CD4-positive, alpha-beta T cell treated with Interleukin-4 for 1 hour (primary cell): ENCODE data around the gene GLI3.
A peak's percentile ranks its signal among the peaks of the same experiment; 100 is the strongest.

ENCODE experiments used
- DNase-seq, 2 donors: peaks; one replicate each; pipeline ENCODE4 v3.0.0-alpha.2; 2020 to 2022

GLI3 gene

DNA sequence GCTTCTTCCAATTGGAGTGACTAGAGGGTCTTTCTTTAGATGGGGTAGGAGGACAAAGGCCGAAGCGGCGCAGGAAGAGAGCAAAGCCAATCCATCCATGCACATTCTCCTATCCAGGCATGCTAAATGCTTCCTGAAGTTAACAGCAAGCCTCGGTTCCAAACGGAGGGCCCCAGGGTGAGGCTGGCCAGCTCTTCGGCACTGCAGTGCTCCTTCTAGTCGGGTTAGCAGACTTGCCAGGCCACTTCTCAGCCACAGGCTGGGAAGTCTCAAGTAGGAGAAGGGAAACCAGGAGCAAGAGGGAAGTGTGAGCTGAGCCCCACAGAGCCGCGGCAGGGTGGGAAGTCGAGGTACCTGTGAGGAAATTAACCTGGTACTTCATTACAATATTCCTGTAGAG, 280.3 kb downstream of the GLI3 start:
- DNase-seq, result no peak

DNA sequence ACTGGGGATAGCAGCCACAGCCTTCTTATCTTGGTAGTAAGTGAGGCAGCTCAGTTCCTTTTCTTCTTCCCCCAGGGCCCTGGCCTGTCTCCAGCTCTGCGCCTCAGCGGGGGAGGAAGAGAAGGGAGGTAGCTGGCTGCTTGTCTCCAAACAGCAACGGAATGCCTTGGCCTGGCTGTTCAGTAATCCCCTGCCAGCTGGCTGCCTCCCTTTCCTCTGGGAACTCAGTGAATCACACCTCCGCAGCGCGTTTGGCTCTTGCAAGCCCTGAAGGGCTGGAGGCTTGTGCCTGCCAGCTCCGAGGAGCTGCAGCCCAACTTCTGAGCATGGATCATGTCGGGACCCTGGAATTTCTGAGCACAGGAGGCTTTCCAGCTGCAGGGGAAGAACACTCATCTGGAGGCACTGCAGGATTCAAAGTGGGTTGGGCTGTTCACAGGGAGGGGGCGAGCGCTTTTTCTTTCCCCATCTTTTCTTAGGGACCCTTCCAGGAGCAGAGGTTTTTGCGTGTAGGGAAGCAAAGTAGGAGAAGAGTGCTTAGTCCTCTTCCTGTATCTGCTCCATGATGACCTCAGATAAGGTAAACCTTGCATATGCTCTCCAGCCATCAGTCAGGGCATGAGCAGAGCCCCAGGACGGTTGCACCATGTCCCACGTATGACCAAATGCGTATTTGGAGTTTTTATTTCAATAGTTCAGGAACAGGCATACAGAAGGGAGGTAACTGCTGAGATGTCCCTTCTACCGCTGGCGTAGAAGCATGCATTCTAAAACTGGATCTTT, 280.9 kb downstream of the GLI3 start:
- no peak for DNase-seq

DNA sequence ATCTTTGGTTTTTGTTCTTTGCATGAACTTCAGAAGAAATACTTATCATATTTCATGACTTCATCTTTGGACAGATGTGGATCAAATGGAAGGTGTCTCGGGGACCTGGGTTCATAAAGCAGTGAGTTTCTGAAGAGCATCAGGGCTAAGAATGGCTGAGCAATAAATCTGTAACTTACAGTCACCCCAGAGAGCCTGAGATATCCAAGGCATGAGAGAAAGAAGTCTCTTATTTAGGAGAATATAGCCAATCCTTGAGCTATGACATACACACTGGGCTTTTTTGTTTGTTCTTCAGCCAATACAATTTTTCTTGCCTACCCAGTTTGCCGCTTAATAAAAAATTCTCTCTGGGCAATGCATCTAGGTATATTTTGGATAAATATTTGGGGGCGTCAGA, 281.6 kb downstream of the GLI3 start:
- no peak for DNase-seq

DNA sequence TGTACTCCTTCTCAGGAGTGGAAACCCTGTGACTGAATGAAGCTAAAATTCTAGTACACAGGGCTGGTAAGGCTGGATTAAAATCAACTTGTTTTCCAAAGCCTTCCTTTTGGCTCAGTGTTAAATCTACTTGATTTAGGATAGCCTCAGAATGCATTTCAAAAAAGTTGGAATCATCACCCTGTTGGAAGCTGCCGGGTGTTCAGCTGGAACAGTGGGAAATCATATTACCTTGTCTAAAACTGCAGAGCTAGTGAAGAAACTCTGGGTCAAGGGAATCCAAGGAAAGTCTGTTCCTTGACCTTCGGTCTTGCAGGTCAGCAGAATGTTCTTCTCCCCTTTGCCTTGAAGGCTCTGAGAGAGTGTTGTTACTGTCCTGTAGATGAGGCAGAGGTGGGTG, 282.0 kb downstream of the GLI3 start:
- no peak for DNase-seq

DNA sequence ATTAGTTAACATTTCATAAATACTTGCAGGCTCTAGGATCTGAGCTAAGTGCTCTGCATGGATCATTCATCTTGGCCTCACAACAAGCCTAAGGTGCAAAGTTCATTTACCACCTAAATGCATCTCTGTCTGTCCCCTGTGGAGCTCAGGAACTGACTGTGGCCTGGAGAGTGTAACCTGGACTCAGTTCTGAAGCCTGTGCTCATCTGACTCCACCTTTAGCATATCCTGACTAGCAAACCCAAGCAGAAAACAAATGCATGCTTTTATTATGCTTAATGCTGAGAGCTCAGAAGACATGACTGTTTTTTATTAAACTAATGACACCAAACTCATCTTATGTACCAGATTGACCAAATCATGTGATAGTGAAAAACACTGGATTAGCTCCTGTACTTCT, 288.5 kb downstream of the GLI3 start:
- DNase-seq, result no peak

DNA sequence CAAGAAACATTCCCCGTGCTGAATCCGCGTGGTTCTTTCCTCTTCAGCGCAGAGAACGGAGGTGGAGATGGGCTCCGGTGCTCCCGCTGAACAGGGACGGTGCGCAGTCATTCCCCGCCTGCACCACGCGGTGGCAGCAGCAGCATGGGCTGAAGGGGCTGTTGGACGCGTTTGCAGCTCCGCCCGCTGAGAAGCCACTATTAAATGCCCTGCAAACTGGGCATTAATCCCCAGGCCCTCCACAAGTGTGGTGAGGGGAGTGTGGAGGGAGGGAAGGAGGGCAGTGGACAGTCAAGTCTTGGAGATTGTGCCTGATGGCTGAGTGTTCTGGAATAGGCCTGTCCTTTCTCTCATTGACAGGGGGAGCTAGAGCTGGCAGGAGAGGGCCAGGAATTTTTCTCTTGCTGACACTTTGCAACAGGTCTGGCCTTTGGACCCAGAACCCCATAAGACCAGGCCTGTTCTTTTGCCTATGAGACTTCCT, 293.9 kb downstream of the GLI3 start:
- peak; percentile 56 to 75 for DNase-seq

DNA sequence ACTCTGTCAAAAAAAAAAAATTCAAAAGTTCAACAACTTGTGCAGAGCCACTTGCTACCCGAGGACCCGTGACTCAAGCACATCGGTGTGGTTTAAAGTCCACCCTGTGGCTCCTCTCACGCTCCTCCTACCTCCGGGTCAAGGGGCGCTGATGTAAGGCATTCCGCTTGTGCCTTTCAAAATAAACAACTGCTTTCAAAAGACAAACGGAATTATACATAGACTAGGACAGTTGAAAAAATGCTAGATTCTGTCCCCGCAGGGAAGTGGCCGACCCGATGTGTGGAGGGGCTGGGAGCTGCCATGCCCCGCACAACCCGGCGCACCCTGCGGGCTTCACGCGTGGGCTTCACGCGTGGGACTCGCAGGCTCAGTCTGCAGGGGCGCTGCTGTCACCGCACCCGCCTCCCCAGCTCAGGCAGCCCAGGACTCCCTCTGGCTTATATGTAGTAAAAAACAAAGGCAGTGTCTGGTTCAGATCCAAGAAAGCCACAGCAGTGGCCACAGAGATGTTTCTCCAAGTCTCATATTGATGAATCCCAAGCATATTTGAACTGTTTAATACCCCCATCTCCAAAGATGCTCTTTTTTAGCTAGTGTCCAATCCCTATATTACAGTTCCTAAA, 294.4 kb downstream of the GLI3 start:
- DNase-seq, result no peak

DNA sequence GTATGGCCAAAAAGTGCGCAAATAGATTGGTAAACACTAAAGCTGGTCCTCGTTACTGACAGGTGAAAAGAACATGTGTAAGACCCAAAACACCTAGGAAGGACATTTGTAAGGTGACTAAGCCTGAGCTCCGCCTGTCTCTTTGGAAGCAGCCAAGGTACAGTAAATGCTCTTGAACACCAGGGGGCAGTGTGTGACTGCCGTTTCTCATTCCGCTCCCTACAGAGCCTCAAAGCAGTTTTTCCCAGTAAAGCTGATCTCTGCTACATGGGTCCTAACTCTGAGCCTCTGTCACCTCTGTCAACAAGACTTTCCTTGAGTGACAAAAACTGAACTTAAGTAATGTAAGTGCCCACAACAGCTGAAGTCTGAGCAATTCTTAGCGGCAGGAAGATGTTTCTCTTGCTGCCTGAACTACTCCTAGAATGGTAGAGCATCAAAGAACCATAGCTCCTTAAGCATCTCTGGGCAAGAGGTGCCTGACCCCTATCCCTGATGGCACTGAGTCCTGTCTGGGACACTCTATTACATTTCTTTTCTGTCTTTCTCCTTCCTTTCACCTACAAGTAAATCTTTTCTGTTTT, 296.2 kb downstream of the GLI3 start:
- peak; percentile 56 to 57 for DNase-seq

DNA sequence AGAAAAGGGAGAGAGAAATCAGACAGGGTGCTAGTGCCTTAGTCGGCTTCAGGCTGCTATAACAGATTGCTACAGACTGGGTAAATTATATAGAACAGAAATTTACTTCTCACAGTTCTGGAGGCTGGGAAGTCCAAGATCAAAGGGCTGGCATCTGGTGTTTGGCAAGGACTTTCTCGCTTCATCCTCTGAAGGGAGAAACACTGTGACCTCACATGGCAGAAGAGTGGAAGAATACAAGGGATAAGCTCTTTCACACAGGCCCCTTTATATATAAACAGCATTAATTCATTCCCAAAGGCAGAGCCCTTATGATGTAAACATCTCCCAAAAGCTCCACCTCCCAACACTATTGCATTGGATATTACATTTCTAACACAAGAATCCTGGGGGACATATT, 298.6 kb downstream of the GLI3 start:
- no peak for DNase-seq

DNA sequence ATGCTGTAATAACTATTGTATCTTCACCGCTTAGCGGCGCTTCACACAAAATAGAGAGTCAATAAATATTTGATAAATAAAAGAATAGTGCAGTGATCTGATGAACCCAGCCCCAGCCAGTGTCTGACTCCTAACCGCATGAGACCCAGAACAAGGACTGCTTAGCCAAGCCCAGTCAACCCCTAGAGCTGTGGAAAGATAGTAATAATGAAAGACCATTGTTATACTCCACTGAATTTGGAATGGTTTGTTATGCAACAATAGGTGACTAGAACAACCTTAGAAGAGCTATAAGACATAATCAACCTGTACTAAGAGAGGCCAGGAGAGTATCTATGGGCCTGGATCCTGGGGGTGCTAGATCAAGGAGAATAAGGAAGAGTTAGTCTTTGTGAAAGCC, 303.6 kb downstream of the GLI3 start:
- DNase-seq, result no peak

DNA sequence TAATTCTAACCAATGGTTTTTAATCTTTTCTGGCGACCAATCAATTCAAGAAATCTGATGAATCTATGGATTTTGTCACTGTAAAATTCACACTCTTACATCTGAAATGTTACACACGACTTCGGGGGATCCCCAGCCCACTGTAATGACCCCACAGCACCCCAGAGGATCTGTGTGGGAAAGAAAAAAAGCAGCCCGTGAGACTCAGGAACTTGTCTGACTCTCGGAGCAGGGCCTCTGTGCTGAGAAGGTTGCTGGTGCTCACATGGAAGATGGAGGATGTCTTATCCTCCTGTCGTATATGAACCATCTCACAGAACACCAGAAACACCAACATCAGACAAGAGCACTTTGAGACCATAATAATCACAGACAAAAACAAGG, 305.8 kb downstream of the GLI3 start:
- DNase-seq, result no peak

DNA sequence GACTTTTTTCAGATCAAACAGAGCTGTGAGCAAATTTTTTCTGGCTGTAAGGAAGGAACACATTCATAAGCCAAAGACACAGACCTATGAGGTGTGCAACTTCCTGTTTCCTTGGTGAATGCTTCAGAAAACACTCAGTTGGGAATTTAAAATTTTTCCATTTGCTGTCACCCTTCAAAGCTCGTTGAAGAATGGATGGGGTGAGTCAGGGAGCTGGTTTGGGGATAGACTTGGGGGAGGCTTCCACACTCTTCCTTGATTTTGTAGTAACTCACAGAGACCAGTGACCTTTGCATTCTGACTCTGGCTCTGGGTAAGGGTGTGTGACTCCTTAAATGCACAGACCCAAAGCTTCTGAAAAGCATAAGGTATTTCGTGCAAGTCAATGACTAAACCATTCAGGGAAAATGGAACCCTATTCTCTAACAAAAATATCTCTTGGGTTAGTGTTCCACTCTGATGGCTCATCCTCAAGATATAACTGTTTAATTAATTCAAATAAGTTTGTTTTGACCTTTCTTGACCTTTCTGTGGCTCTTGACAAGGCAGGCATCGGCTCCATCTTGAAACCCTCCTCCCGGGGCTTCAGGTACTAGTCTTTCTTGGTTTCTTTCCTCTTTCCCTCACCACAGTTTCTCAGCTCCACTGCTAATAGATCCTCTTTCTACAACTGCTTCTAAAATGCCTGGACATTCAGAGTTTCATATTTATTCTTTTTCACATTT, 306.3 kb downstream of the GLI3 start:
- no peak for DNase-seq

DNA sequence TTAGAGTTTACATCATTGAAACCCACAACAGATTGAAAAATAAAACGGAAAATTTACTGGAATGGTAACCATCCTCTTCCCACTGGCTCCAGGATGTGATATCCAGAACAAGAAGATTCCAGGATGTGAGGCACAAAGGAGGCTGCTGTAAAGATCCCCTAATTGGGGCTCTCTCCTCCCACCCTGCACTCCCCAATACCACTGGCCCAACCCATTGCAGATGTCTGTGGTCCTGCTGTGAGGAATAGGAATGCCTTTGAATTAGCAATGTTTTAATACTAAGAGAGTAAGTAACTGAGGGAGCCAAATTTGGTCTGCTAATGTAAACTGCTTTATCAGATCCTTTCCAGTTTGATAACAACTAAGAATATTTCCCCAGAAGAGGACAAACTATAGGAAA, 308.2 kb downstream of the GLI3 start:
- no peak for DNase-seq

DNA sequence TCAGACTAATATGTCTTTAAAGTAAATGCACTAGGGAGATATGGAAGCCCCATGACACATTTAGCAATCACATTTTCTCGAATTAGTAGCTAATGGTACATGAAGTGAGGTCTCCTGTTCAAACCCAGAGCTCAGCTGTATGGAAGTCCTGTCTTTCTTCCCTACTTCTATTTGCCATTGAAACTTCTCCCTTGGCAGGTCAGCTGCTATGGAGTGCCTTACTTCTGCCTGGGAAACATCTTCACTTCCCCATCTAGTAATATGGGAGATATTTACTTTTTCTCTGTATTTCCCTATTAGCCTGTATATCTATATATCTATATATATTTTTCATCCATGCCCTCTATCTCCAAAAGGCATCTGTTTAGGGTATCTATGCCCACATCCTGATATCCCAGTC, 308.8 kb downstream of the GLI3 start:
- DNase-seq, result no peak

DNA sequence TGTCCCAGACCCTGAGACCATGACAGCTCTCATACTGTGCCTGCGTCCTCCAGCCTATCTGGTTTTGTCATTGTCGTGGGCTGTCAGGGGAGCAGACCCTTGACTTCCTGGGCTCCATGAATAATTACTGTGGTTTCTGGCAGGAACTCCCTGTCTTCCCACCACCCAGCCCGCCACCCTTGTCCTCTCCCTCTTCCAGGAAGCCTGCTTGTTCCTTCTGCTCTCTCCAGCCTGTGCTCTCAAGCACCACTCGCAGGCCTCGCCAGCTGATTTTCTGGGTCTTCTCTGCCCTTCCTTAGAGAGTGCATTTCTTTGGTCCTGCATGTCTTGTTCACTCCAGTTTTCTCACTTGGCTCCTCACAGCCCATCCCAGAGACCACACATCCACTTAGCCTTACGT, 309.6 kb downstream of the GLI3 start:
- DNase-seq, result no peak

DNA sequence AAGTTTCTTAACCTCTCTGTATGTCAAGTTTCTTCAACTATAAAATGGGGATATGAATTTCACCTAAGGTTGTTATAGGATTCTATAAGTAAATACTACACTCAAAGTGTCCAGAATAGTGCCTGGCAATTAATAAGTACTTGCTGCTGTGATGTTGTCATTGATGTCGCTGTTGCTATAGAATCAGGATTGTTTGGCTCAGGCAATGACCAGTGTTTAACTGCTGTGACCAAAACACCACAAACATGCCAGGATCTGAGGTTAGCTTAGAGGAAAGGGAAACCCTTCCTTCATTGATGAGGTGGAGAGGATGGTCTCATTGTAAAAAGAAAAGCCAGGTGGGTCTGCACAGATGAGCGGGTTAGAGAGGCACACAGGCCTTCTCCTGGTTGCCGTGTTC, 311.1 kb downstream of the GLI3 start:
- no peak for DNase-seq

DNA sequence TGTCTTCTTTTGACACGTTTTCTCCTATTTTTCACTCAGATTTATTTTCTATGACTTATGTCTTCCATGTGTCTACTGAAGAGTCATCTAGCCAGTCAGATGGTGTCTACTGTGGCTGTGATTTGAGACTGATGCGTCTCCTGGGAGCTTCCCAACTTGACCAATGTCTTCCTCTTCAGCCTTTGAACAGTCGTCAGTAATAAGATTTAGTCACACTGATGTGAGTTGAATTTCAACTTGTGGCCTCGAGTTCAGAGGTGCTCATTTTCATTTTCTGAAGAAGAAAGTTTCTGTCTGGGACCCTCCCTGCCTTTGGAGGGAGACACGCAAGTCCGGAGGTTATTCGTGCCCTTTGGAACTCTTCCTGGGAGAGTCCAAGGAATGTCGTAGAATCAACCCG, 312.2 kb downstream of the GLI3 start:
- DNase-seq, result no peak

DNA sequence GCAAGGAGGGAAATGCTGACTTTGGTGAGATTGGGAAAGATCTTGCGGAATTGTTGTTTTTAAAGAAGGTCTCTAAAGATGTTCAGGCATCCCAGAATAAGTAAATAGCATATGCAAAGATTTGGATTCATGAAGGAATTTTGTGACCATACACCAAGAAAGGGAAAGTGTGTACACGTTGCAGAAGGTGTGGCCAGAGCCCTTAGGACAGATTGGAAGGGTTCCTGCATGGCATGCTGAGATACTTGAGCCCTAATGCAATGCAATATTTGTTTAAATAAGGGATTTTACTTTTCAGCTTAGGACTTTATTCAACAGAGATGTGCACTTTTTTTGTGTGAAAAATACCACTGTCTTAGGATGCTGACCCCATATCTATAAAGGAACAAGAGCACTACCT, 314.6 kb downstream of the GLI3 start:
- DNase-seq, result no peak

DNA sequence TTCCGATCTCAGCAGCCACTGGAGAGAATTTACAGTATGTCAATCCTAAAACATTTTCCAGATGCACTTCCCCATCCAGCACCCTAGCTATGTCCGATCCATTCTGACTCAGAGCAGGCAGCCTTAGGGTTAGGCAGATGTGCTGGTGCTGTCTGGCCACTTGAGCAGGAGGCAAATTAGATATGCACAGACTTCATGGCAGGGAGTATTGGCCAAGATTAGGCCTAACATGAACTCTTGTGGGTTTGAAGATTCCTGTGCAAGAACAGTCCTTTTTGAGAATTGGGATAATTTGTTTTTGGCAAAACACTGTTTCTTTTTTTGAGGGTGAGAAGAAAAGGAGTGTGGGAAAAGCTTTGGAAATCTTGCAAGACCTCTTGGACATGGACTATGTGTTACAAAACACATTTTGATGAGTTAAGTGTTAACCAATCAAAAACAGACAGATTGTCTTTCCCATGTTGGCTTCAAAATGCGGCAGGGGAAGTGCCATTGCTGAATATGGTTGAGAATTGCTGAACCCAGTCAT, 315.5 kb downstream of the GLI3 start:
- no peak for DNase-seq

DNA sequence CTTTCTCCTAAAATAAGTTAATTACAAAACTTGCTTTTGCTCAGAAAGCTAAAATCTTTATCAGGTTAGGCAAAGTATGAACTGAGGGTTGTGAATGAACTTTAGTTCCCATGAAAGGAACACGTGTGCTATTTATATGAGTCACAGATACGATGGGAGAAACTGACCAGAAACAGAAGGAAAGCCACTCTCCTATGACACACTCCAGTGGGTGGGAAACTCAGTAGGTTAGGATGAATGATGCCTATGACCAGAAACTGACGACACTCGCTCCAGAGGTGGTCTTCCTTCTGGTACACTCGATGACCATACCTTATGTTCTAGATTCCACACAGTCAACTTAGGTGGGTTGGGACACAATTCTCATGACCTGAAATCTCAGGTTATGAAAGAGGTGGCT, 318.4 kb downstream of the GLI3 start:
- DNase-seq, result no peak

DNA sequence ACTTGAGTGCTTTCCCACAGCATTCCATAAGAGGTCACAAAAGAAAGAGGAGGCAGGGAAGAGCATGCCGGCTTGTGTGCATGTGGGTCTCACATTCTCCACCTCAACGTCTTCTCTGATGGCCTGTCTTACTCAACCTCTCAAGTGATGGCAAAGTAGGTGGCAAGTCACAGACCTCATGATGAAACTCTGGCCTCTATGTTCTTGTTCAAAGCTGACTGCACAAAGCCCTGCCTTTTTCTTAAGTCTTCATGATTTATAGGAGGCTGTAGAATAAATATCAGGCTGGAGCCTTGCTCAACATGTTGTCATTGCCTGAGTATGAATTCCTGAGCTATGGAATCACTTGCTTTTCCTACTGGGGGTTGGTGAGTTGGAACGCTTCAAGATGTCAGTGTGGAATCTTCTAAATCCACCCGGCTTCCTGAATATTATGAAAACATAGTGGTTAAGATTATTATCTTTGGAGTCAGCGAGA, 320.5 kb downstream of the GLI3 start:
- no peak for DNase-seq

DNA sequence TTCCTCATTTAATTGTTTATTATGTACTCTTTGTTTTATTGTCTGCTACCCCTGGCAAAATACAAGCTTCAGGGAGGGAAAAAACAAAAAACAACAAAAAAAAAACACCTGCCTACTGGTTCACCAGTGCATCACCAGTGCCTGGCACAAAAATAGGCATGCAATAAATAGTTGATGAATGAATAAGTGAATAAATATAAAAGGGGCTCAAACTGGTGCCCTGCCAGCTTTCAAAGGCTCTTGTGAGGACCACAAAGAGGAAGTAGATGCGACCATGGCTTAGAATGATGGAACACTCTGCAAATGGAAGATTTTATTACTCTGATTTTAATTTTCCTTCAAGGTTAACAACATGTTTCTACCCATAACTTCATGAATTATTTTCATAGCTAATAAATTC, 321.1 kb downstream of the GLI3 start:
- no peak for DNase-seq

DNA sequence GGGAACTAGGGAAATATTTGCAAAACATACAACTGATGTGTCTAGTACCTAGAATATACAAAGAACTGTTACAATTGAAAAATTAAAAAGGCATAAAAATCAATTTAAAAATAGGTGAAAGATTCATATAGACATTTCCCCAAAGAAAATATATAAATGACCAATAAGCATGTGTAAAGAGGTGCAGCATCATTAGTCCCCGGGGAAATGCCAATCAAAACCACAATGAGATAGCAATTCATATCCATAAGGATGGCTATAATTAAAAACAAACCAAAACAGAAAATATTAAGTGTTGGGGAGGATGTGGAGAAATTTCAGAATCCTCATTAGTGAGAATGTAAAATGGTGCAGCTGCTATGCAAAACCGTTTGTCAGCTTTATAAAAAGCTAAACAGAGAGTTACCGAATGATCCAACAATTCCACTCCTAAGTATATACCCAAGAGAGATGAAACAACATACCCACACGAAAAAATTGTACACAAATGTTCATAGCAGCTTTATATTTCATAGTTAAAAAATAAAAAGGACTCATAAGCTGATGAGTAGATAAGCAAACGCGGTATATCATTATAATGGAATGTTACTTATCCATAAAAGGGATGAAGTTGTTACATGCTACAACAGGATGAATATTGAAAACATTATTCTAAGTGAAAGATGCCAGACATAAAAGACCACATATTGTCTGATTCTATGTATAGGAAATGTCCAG, 324.0 kb downstream of the GLI3 start:
- DNase-seq, result no peak
